Measurements from ENCODE around the gene ZNF169. TPM values are rescaled to one million over a fixed set of nuclear protein-coding genes. Genes with fewer than 3 reads are reported as not detected.
A peak's percentile ranks its signal among the peaks of the same experiment; 100 is the strongest.
"Not testable (repeated sequence)": the region's sequence is repeated elsewhere in the genome, so short reads cannot be mapped to it uniquely, and the experiment has no call there.

ZNF169 gene
- total RNA-seq, 1 donor from 2014 or later = 11.8 TPM

GRCh38 chr9:94280409-94280989 is 21.4 kb downstream of the ZNF169 start:
- intact Hi-C loops (cut with DNase I) = no loop called here
- no peak for ATAC-seq
- DNase-seq (ENCODE audit: low spot score) = no peak

DNA sequence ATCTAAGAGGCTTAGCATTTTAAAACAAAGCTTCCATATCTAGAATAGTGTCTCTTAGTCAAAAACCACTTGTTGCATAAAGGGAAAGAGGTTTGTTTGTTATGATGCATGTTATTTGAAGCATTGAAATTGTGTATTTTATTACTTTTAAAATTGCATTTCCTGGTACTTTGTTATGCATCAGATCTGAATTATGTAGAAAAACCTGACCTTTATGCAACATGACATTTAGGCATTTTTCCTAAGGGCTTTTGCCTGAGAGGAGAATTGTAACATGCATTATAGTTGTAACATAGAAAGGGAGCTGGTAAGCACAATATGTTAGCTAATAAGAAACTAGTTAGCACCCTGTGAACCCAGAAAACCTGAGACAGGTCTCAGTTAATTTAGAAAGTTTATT is 22.0 kb downstream of the ZNF169 start:
- ATAC-seq (no peak), DNase-seq (ENCODE audit: low spot score) (no peak)

GRCh38 chr9:94286116-94286515 is 27.0 kb downstream of the ZNF169 start:
- intact Hi-C loops (cut with DNase I) = no loop called here
- ATAC-seq (no peak), DNase-seq (ENCODE audit: low spot score) (no peak)

More for the DNA sequence above, 22.0 kb downstream of the ZNF169 start:
- intact Hi-C loops (cut with DNase I) = no loop called here

GRCh38 chr9:94287877-94288513 is 28.9 kb downstream of the ZNF169 start:
- DNase-seq (ENCODE audit: low spot score) (no peak), ATAC-seq (no peak)
- intact Hi-C loops (cut with DNase I) = no loop called here

GRCh38 chr9:94289691-94290090 is 30.6 kb downstream of the ZNF169 start:
- intact Hi-C loops (cut with DNase I) = loop anchor here (10.0 kb wide), 1 partner anchor 1355 kb away; no protein-coding TSS in a partner anchor
- ATAC-seq (no peak), DNase-seq (ENCODE audit: low spot score) (no peak)

DNA sequence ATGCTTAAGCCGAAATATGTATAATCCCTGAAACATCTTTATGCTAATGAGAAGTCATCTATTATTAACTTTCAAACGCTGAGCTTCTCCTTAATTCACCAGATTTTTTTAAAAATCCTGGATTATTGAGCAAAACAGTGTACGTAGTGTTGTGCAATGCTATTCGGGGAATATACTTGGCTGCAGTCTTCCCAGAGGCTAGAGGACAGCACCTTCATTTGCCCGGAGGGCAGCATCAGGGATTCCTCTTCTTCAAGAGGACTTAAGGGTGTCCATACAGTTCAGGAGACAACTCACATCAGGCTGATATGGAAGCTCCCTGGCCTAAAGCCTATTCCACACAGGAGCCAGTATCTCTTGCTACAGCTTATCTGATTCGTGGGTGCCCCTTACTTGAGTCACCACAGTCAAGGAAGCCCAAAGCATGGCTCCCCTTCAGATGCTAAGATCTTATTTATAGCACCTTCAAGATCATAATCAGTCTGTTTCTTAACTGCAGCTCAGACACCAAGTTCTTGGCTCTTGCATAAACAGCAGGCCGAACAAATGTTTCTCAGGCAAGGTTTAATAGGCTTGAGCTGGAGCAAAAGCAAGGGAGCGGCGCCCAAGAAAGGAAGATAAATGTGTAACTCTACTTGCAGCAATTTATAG is 40.0 kb downstream of the ZNF169 start:
- DNase-seq (ENCODE audit: low spot score) (no peak), ATAC-seq (peak; percentile 62)
- intact Hi-C loops (cut with DNase I) = loop anchor here (10.0 kb wide), 1 partner anchor 1364 kb away; no protein-coding TSS in a partner anchor

GRCh38 chr9:94300470-94301301 is 41.6 kb downstream of the ZNF169 start:
- ATAC-seq = no peak

DNA sequence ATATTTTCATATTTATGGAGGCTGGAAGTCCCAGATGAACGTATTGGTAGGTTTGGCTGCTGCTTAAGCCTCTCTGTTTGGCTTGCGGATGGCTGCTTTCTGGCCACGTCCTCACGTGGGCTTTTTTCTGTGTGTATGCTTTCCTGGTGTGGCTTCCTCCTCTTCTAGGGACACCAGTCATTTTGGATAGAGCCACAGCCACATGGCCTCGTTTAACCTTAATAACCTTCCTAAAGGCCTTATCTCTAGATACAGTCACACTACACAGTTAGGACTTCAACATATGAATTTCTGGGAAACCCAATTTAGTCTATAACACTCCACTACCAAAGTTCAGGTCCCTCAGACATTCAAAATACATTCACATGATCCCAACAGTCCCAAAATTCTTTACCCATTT is 42.5 kb downstream of the ZNF169 start:
- DNase-seq (ENCODE audit: low spot score) = no peak
- no peak for ATAC-seq
- intact Hi-C loops (cut with DNase I) = no loop called here

More at GRCh38 chr9:94300470-94301301, 41.6 kb downstream of the ZNF169 start:
- intact Hi-C loops (cut with DNase I) = no loop called here
- DNase-seq (ENCODE audit: low spot score) = no peak

GRCh38 chr9:94302426-94302825 is 43.3 kb downstream of the ZNF169 start:
- DNase-seq (ENCODE audit: low spot score) (no peak), ATAC-seq (no peak)
- intact Hi-C loops (cut with DNase I) = no loop called here

- ATAC-seq (no peak), DNase-seq (ENCODE audit: low spot score) (no peak)
- intact Hi-C loops (cut with DNase I) = no loop called here
Observed at GRCh38 chr9:94303321-94303720, 44.2 kb downstream of the ZNF169 start.

GRCh38 chr9:94315034-94315984 is 56.2 kb downstream of the ZNF169 start:
- DNase-seq (ENCODE audit: low spot score); intact Hi-C loops (cut with DNase I); ATAC-seq: not testable (repeated sequence)

- intact Hi-C loops (cut with DNase I); ATAC-seq; DNase-seq (ENCODE audit: low spot score): not testable (repeated sequence)
Observed at GRCh38 chr9:94316236-94316635, 57.1 kb downstream of the ZNF169 start.

GRCh38 chr9:94317949-94318657 is 59.0 kb downstream of the ZNF169 start:
- intact Hi-C loops (cut with DNase I); DNase-seq (ENCODE audit: low spot score); ATAC-seq: not testable (repeated sequence)

DNA sequence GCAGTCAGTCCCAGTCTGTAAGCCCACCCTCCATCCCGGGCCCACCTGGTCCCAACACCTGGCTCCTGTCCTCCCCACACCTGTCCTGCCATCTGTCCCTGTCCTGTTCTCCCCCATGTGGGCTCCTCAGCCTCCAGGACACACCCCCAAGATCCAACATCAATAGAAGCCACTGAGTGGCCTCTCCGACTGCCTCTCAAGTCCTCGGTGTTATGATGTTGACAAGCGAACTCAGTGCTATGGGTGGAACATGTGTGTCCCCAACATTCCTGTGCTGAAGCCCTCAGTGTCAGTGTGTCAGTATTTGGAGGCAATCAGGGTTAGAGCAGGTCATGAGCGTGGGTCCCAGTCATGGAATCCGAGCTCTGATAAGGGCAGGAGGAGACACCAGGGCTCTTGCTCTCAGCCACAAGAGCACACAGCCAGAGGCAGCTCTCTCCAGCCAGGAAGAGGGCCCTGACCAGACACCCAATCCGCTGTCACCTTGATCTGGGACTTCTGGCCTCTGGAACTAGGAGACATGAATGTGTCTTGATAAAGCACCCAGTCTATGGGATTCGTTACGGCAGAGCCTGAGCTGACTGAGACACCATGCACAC is 63.3 kb downstream of the ZNF169 start:
- ATAC-seq; DNase-seq (ENCODE audit: low spot score); intact Hi-C loops (cut with DNase I): not testable (repeated sequence)

- ATAC-seq; intact Hi-C loops (cut with DNase I); DNase-seq (ENCODE audit: low spot score): not testable (repeated sequence)
Observed at GRCh38 chr9:94323153-94323798, 64.2 kb downstream of the ZNF169 start.

DNA sequence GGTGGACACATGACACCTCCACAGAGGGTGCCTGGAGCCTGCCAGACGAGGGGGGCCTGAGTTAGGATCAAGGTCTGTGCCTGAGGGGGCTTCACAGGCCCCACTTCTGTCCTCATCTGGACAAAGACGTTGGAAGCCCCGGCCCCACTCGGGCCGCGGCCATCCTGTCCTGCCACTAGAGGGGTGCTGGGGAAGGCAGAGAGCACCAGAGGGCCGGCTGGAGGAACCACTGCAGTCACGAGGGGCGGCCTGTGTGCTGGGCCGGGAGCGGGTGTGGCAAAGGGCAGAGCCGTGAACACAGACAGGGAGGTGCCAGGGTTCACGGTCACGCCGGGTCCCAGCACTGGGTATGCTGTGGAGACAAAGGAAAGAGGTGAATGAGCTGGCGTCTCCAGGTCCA is 66.5 kb downstream of the ZNF169 start:
- ATAC-seq; DNase-seq (ENCODE audit: low spot score); intact Hi-C loops (cut with DNase I): not testable (repeated sequence)

- ATAC-seq; DNase-seq (ENCODE audit: low spot score); intact Hi-C loops (cut with DNase I): not testable (repeated sequence)
Observed at GRCh38 chr9:94328544-94328943, 69.4 kb downstream of the ZNF169 start, which contains the start of gene NUTM2F. NUTM2F (minus strand) TSS chr9:94328644; CDS start chr9:94328623, 21 bp downstream.
